NK-92 treated with Interleukin-12 subunit alpha and Interleukin-12 subunit beta, amount 100 ng/mL, for 24 hours (cell line): Measurements from ENCODE around the gene RUNX1.
A peak's percentile ranks its signal among the peaks of the same experiment; 100 is the strongest.

Source experiments
- DNase-seq: peaks from one replicate; lab custom pipeline; 2025; lab: John Stamatoyannopoulos, UW

The RUNX1 gene

GRCh38 chr21:34782506-34783360 lies 266.4 kb downstream of the RUNX1 start:
- DNase-seq: no peak

DNA sequence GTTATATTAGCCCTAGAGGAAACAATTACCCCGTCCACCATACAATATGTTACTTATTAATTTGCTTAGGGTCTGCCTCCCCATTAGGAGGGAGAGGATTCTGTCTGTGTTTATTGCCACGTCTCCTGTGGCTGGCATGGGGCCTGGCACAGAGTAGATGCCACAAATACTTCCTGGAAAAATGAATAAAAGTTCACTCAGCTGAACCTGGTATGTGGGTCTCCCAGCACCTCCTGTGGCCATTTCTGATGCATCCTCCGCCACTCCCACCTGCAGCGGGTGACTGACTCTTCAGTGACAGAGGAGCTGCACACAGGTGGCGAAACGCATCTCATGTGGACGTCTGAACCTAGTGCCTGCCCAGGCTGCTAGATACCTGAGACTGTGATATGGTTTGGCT lies 267.6 kb downstream of the RUNX1 start:
- DNase-seq: no peak

- DNase-seq: no peak
These were observed 269.2 kb downstream of the RUNX1 start for GRCh38 chr21:34779860-34780259.

GRCh38 chr21:34775793-34776192 lies 273.3 kb downstream of the RUNX1 start:
- DNase-seq: no peak

GRCh38 chr21:34774750-34775149 lies 274.4 kb downstream of the RUNX1 start:
- DNase-seq: no peak

DNA sequence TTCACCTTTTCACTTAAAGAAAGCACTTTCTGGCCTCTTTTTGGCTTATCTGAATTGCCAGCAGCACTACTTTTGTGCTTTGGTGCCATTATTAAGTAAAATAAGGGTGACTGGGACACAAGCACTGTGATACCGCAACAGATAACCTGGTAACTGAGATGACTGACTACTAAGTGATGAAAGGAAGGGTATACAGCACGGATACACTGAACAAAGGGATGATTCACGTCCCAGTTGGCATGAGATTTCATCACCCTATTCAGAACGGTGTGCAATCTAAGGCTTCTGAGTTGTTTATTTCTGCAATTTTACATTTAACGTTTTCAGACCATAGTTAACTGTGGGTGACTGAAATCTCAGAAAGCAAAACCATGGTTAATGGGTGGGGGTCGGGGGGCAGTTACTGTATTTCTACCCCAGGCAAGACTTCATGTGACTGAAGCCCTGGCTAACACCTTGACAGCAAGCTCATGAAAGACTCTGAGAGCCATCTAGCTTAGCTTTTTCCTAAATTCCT lies 277.5 kb downstream of the RUNX1 start:
- DNase-seq: no peak

DNA sequence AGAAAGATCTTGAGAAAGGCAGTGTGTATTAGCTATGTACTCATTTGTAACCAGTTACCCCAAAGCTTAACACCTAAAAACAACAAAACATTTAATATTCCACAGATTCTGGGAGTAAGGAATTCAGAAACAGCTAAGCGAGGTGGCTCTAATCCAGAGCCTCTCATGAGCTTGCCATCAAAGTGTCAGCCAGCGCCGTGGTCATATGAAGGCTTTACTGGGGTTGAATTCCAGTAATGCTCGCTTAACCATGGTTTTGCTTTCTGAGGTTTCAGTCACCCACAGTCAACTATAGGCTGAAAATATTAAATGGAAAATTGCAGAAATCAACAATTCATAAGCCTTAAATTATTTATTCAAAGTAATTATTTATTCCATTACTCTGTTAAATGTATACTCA lies 278.5 kb downstream of the RUNX1 start:
- DNase-seq: no peak

DNA sequence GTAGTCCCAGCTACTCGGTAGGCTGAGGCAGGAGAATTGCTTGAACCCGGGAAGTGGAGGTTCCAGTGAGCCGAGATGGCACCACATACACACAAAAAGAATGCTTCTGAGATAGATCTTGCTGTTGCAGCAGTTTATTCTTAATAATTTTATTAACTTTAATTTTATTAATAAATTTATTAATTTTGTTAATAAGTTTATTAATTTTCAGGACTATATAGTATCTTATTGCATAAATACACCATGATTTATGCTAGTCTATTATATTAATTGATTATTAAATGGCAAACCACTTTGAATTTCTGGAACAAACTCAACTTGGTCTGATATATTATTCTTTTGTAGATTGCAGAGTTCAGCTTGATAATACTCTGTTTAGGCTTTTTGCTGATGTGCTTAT lies 280.8 kb downstream of the RUNX1 start:
- no peak for DNase-seq

DNA sequence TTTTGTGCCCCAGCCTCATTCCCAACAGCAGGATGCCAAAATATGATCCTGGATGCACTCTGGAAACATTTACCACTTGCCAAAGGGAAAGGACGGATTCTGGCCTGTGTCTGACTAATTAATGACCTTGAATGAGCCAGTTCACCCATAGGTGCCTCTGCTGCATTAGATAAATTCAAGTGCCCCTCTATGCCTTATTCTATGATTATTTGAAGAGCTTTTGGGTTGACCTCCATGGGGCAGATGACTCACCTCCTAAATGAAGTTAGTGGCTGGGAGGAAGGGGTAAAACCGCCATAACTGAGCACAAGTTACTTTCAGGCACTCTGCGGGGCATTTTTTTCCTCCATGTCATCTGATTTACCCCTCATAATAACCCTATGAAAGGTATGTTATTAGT lies 282.2 kb downstream of the RUNX1 start:
- DNase-seq: no peak

GRCh38 chr21:34765619-34766018 lies 283.5 kb downstream of the RUNX1 start:
- DNase-seq: no peak

- no peak for DNase-seq
These were observed 284.3 kb downstream of the RUNX1 start for GRCh38 chr21:34764715-34765284.

GRCh38 chr21:34762786-34763185 lies 286.3 kb downstream of the RUNX1 start:
- DNase-seq: no peak

GRCh38 chr21:34761758-34762330 lies 287.3 kb downstream of the RUNX1 start:
- DNase-seq: no peak

DNA sequence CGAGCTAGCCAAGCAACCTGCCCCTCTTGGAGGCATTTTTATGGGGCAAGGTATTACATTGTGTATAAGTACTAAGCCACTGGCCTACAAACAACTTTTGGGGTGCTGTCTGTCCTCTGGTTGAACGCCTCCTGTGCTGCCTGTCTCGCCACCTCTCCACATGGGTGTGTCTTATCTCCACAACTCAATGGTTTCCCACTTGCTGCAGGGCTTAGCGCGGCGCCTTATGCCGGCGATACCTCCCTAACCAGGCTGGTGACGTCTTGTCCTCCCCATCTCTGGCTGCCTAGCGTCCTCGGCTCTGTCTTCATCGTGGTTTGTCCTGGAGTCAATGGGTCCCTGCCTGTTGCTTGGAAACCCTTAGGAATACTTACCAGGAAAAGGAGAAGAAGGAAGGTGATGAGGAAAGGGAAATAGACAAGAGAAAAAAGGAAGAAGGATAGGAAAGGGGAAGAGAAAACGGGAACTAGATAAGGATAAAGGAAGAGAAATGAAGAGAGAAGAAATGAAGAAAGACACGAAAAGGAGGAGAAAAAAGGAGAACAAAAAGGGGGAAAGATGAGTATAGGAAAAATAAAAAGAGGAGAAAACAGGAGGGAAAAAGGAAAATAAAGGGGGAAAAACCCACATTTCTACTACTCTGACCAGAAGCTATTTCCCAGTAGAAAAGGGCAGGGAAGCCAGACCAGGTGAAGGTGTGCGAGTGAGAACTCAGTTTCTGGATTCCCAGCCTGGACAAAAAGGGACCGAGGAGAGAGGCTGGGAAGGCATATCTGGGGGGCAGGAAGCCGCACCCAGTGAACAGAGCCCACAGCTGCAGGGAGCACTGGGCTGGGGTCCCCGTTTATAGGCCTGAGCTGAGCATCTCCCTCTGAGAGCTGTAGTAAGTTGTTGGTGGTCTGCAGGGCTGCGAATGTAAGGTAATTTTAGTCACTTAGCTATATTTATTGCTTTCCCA lies 294.1 kb downstream of the RUNX1 start:
- no peak for DNase-seq

DNA sequence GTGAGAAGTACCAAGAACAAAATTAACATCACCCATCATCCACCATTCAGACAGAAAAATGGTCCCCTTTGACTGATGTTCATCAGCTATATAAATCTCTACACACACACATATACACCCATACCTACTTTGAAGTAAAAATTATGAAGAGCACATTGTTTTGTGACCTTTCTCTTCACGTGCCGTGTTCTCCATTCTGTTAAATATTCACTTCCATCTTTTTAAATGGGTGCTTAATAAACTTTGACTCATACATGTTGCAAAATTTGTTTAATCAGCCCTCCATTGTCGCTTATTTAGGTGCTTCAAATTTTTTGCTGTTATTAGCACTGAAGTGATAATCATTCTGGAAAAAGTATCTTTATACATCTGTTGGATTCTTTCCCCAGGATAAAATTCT lies 300.2 kb downstream of the RUNX1 start:
- no peak for DNase-seq

- DNase-seq: peak; percentile 16
These were observed 303.4 kb downstream of the RUNX1 start for GRCh38 chr21:34745557-34746255.

GRCh38 chr21:34744801-34745200 lies 304.3 kb downstream of the RUNX1 start:
- no peak for DNase-seq

DNA sequence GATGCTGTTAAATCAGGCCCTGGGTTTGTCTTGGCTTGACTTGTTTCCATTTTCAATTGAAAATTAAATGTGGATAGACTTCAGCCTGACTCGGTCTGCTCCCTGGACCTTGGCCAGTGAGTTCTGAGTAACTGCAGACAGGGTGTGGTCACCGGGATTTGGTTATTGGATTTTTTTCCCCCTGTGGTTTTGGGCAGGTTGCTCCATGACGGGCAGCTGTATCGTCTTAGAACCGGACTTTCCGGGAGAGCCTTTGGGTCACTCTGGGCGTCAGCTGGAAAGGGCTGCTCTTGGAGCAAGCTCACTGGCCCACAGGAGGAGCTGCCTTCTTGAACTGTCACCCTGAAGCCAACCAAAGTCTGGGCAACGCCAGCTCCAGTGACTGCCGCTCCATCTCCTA lies 305.3 kb downstream of the RUNX1 start:
- DNase-seq: no peak

- no peak for DNase-seq
These were observed 305.8 kb downstream of the RUNX1 start for GRCh38 chr21:34743285-34743684.

DNA sequence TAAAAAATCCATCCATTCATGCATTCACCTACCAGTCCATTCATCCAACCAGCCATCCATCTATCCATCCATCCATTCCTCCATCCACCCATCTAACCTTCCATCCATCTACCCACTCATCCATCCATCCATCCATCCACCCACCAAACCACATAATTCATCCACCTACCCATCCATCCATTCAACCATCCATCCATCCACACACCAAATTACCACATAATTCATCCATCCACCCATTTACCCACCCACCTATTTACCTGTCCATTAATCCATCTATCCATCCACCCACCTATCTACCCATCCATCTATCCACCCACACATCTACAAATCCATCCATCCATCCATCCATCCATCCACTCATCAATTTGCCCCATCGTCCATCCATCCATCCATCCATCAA lies 308.9 kb downstream of the RUNX1 start:
- no peak for DNase-seq
